ENCODE results near the gene RPS18. TPM values are rescaled to one million over a fixed set of nuclear protein-coding genes. Genes with fewer than 3 reads are reported as not detected.

The RPS18 gene
- total RNA-seq, 1 donor from 2014 or later, result 950 TPM

GRCh38 chr6:33319939-33320314 is 48.1 kb downstream of the RPS18 start:
- peaks cover 32% of the 10 kb centered on the region for H3K36me3 ChIP-seq
- peaks cover 83% of the 10 kb centered on the region for H3K4me1 ChIP-seq
- TF ChIP-seq CTCF (IDR thresholded peaks at IDR 0.05; ENCODE audit: borderline replicate concordance), result no peak
- peak overlapping the region; percentile 82 for H3K4me3 ChIP-seq
- intact Hi-C loops (cut with micrococcal nuclease), result no loop called here
- no peaks in the 10 kb centered on the region for H3K9me3 ChIP-seq (replicated peaks)
- peak overlapping the region; percentile 48 for H3K27ac ChIP-seq (replicated peaks)
- no peak for DNase-seq
- no peaks in the 10 kb centered on the region for H3K27me3 ChIP-seq (ENCODE audit: low read depth)

- peak overlapping the region; percentile 82 for H3K4me3 ChIP-seq
- peak; percentile 63 for DNase-seq
Observed at GRCh38 chr6:33320315-33321181, 48.7 kb downstream of the RPS18 start.

GRCh38 chr6:33321227-33321626 is 49.4 kb downstream of the RPS18 start:
- Histone ChIP-seq H3K27me3 (ENCODE audit: low read depth) (no peaks in the 10 kb centered on the region), H3K4me3 (peak overlapping the region; percentile 82), H3K9me3 (replicated peaks) (no peaks in the 10 kb centered on the region), H3K36me3 (peaks cover 32% of the 10 kb centered on the region), H3K4me1 (peaks cover 71% of the 10 kb centered on the region), H3K27ac (replicated peaks) (peak overlapping the region; percentile 93)
- intact Hi-C loops (cut with micrococcal nuclease), result no loop called here
- no peak for DNase-seq
- no peak for TF ChIP-seq CTCF (IDR thresholded peaks at IDR 0.05; ENCODE audit: borderline replicate concordance)

More at GRCh38 chr6:33320315-33321181, 48.7 kb downstream of the RPS18 start:
- H3K4me1 ChIP-seq, result peaks cover 77% of the 10 kb centered on the region
- peaks cover 32% of the 10 kb centered on the region for H3K36me3 ChIP-seq
- no peak for TF ChIP-seq CTCF (IDR thresholded peaks at IDR 0.05; ENCODE audit: borderline replicate concordance)
- no peaks in the 10 kb centered on the region for H3K27me3 ChIP-seq (ENCODE audit: low read depth)
- H3K9me3 ChIP-seq (replicated peaks), result no peaks in the 10 kb centered on the region
- H3K27ac ChIP-seq (replicated peaks), result peak overlapping the region; percentile 48
- intact Hi-C loops (cut with micrococcal nuclease), result no loop called here

- Histone ChIP-seq H3K36me3 (peaks cover 31% of the 10 kb centered on the region), H3K4me3 (peak overlapping the region; percentile 82), H3K9me3 (replicated peaks) (no peaks in the 10 kb centered on the region), H3K4me1 (peaks cover 51% of the 10 kb centered on the region), H3K27me3 (ENCODE audit: low read depth) (no peaks in the 10 kb centered on the region), H3K27ac (replicated peaks) (peak overlapping the region; percentile 93)
- no peak for DNase-seq
- intact Hi-C loops (cut with micrococcal nuclease), result no loop called here
- no peak for TF ChIP-seq CTCF (IDR thresholded peaks at IDR 0.05; ENCODE audit: borderline replicate concordance)
Observed at GRCh38 chr6:33323623-33323948, 51.7 kb downstream of the RPS18 start.

GRCh38 chr6:33324125-33324524 is 52.2 kb downstream of the RPS18 start:
- intact Hi-C loops (cut with micrococcal nuclease), result no loop called here
- Histone ChIP-seq H3K27ac (replicated peaks) (peak overlapping the region; percentile 93), H3K27me3 (ENCODE audit: low read depth) (no peaks in the 10 kb centered on the region), H3K9me3 (replicated peaks) (no peaks in the 10 kb centered on the region), H3K4me1 (peaks cover 46% of the 10 kb centered on the region), H3K36me3 (peaks cover 26% of the 10 kb centered on the region), H3K4me3 (peak overlapping the region; percentile 82)
- DNase-seq, result no peak
- no peak for TF ChIP-seq CTCF (IDR thresholded peaks at IDR 0.05; ENCODE audit: borderline replicate concordance)

Small RNA genes within 50 kb of the gene (microRNA-seq; reads per million reads assigned to microRNA genes)
- gene MIR6834 (not detected), gene MIR6873 (not detected)

Other genes starting within 250 kb of the RPS18 start
- gene HLA-DPA1, start 198.4 kb upstream of the RPS18 start, total RNA-seq, result 28.8 TPM
- gene HLA-DPB1, start 196.1 kb upstream of the RPS18 start, total RNA-seq, result 34.1 TPM
- gene COL11A2, start 79.6 kb upstream of the RPS18 start, total RNA-seq, result 1.3 TPM
- gene RXRB, start 71.4 kb upstream of the RPS18 start, total RNA-seq, result 40.3 TPM
- gene SLC39A7, start 71.2 kb upstream of the RPS18 start, total RNA-seq, result 50.5 TPM
- gene HSD17B8, start 67.4 kb upstream of the RPS18 start, total RNA-seq, result 18.2 TPM
- 28.4 TPM for gene RING1, start 63.6 kb upstream of the RPS18 start, total RNA-seq
- gene VPS52, start 199 bp upstream of the RPS18 start, total RNA-seq, result 35.1 TPM
- 7.5 TPM for gene B3GALT4, start 5.0 kb downstream of the RPS18 start, total RNA-seq
- 13.3 TPM for gene WDR46, start 17.2 kb downstream of the RPS18 start, total RNA-seq
- 47.8 TPM for gene PFDN6, start 17.5 kb downstream of the RPS18 start, total RNA-seq
- 59.4 TPM for gene RGL2, start 26.9 kb downstream of the RPS18 start, total RNA-seq
- gene TAPBP, start 42.0 kb downstream of the RPS18 start, total RNA-seq, result 92.3 TPM
- 13.3 TPM for gene ZBTB22, start 45.7 kb downstream of the RPS18 start, total RNA-seq
- 17.7 TPM for gene DAXX, start 50.9 kb downstream of the RPS18 start, total RNA-seq
- 0.49 TPM for gene KIFC1, start 119.7 kb downstream of the RPS18 start, total RNA-seq
- gene PHF1, start 138.9 kb downstream of the RPS18 start, total RNA-seq, result 52.2 TPM
- 107 TPM for gene CUTA, start 146.0 kb downstream of the RPS18 start, total RNA-seq
- 6.5 TPM for gene SYNGAP1, start 148.0 kb downstream of the RPS18 start, total RNA-seq
- gene ZBTB9, start 182.5 kb downstream of the RPS18 start, total RNA-seq, result 4.9 TPM